Stimulated activated CD4-positive, alpha-beta T cell treated with anti-CD3 and anti-CD28 coated beads, Interleukin-1b, Interleukin-23, amount 100 ng/mL, for 4 hours (primary cell): ENCODE results near the gene ONECUT2.

ENCODE experiments used
- DNase-seq, 2 donors: peaks; one replicate each; pipeline ENCODE4 v3.0.0-alpha.2; 2020; ENCODE audit warnings: low read depth in 2 of 2

Gene ONECUT2

DNA sequence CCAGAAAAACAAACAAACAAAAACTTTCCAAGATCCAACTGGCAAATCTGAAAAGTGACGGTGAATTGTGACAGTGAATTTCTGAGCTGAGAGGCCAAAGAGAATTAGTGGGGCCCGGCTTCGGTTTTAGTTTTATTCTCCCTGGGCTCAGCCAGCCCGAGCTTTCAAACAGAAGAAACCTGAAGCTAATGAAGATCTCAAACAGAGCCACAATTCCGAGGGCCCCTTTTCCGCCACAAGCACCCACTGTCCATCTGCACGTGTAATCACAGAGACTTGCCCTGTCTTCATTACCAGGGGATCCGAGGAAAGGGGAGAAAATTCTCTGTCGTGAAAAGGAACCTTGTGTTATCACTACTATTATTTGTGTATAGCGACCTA, 4.2 kb upstream of the ONECUT2 start:
- no peak for DNase-seq

DNA sequence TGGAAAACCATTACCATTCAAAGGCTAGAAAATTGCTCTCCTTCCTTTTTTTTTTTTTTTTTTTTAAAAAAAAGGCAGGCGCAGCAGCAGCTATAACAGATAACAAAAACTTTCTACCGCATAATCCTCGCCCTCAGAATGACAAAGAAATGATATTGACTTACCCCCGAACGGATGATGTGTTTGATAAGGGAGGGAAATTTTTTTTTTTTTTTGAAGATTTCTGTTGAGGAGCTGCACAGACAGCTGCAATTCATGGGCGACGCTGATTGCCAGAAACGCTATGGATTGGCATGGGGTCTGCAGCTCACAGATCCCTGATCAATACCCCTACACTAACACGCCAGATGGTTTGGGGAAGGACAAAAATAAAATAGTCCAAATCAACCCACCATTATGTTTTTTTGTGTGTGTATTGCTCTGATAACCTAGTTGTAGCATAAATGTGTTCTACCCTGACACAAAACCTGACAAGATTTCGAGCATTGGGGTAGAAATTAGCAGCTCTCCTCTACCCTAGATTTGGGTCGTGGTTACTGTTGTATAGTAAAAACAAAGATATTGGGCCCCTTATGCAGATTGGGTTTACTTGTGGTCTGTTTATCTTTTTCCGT, 3.6 kb upstream of the ONECUT2 start:
- DNase-seq, result no peak

DNA sequence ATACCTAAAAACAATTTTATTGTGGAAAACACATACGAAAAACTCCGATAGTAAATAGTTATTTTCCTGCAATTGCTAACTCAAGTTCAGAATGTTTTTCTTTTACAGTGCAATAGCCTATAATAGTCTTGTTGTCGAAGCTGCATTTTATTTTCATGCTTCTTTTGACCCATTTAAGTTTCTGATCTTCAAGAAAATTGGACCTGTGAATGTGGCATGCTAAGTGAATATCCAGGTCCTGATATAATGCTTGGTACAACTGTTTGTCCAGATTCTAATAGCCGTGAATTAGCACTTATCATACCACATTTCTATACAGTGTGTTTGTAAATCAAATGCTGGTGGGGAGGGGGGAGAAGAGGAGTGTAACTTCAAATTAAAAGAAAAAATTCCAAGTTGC, 3.0 kb upstream of the ONECUT2 start:
- no peak for DNase-seq

DNA sequence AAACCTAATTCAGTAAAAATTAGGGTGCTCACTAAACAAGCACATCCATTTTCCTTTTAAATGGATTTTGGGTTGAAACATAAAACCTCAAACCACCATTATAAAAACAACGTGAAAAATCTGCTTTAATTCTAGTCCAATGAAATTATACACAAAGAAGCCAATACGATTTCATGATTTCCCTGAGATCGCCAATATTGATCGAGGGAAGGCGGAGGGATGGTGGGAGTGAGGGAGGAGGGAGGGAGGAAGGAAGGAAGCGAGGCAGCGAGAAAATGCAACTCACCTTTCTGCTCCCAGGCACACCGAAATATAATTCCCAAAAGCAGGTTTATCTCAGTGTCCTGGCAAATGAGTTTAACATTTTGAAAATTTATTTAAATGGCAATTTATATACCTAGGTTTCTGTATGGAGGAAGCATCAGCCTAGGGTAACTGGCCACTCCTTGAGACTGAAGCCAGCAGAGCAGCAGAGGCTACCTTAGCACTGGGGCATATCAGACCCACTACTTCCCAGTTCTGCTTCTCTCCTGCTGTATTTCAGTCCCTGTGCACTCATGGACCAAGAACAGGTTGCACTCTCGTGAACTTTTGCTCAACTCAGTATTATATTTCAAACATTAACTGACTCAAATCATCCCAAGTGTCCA, 2.3 kb upstream of the ONECUT2 start:
- DNase-seq, result no peak

DNA sequence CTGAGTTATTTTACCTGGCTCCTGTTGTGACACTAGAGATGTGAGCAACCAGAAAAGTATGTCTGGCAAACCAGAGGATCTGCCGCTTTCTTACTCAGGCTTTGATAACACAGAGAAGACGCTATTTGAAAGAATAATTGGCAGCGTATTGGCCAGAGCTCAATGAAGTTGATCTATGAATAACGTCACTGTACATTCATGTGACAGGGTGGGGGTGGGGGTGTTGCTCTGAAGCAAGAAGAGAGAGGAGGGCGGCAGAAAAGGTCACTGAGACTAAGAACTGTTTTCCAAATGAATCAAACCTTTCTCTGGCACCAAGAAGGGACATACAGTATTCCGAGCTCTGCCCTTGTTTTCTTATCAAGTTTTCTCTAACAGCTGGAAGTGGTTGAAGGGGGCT, 1.7 kb upstream of the ONECUT2 start:
- DNase-seq, result no peak

DNA sequence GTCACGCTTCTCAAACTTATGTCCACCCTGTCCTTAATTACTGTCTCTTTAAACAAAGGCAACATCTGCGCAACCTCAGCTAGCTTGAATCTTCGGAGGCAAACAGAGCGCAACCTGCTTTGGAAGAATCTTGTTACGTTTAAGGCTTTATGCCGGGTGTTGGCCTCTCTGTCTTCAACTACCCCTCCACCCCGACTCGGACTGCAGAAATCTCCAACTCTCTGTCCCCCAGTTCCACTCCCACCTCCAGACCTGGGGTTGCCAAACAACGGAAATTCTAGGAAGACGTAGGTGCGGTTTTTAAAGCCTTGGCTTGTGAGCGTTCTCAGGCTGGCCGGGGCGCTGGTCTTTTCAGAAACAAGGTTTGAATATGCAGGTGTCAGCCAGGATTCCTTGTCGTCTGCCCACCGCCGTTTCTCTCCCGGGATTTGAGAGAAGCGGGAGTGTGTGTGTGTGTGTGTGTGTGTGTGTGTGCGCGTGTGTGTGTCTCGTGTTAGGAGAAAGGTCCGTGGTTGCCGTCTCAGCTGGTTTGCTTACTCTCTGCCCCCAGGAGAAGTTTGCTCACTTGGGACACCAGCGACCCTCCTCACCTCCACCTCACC, 1.1 kb upstream of the ONECUT2 start:
- DNase-seq, result no peak

DNA sequence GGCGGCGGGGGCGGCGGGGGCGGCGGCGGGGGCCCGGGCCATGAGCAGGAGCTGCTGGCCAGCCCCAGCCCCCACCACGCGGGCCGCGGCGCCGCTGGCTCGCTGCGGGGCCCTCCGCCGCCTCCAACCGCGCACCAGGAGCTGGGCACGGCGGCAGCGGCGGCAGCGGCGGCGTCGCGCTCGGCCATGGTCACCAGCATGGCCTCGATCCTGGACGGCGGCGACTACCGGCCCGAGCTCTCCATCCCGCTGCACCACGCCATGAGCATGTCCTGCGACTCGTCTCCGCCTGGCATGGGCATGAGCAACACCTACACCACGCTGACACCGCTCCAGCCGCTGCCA, 644 bp downstream of the ONECUT2 start:
- no peak for DNase-seq

DNA sequence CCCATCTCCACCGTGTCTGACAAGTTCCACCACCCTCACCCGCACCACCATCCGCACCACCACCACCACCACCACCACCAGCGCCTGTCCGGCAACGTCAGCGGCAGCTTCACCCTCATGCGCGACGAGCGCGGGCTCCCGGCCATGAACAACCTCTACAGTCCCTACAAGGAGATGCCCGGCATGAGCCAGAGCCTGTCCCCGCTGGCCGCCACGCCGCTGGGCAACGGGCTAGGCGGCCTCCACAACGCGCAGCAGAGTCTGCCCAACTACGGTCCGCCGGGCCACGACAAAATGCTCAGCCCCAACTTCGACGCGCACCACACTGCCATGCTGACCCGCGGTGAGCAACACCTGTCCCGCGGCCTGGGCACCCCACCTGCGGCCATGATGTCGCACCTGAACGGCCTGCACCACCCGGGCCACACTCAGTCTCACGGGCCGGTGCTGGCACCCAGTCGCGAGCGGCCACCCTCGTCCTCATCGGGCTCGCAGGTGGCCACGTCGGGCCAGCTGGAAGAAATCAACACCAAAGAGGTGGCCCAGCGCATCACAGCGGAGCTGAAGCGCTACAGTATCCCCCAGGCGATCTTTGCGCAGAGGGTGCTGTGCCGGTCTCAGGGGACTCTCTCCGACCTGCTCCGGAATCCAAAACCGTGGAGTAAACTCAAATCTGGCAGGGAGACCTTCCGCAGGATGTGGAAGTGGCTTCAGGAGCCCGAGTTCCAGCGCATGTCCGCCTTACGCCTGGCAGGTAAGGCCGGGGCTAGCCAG, 1.2 kb downstream of the ONECUT2 start:
- no peak for DNase-seq

DNA sequence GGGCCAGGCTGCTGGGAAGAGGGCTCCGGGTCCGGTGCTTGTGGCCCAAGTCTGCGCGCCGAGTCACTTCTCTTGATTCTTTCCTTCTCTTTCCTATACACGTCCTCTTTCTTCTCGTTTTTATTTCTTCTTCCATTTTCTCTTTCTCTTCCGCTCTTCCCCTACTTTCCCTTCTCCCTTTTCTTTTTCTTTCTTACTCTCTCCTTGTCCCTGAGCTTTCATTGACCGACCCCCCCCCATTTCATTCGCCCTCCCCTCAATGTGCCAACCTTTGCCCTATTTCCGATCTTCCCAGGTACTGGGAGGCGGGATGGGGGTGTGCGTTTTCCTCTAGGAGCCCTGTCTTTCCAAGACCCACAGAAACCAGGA, 1.8 kb downstream of the ONECUT2 start:
- no peak for DNase-seq

DNA sequence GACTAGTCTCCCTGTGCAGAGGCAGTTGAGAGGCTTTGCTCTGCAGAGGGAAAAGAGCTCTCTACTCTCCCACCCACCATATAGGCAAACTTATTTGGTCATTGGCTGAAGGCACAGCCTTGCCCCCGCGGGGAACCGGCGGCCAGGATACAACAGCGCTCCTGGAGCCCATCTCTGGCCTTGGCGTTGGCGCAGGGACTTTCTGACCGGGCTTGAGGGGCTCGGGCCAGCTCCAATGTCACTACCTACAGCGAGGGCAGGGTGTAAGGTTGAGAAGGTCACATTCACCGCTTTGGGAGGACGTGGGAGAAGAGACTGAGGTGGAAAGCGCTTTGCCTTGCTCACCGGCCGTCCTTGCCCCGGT, 2.2 kb downstream of the ONECUT2 start:
- DNase-seq, result no peak

DNA sequence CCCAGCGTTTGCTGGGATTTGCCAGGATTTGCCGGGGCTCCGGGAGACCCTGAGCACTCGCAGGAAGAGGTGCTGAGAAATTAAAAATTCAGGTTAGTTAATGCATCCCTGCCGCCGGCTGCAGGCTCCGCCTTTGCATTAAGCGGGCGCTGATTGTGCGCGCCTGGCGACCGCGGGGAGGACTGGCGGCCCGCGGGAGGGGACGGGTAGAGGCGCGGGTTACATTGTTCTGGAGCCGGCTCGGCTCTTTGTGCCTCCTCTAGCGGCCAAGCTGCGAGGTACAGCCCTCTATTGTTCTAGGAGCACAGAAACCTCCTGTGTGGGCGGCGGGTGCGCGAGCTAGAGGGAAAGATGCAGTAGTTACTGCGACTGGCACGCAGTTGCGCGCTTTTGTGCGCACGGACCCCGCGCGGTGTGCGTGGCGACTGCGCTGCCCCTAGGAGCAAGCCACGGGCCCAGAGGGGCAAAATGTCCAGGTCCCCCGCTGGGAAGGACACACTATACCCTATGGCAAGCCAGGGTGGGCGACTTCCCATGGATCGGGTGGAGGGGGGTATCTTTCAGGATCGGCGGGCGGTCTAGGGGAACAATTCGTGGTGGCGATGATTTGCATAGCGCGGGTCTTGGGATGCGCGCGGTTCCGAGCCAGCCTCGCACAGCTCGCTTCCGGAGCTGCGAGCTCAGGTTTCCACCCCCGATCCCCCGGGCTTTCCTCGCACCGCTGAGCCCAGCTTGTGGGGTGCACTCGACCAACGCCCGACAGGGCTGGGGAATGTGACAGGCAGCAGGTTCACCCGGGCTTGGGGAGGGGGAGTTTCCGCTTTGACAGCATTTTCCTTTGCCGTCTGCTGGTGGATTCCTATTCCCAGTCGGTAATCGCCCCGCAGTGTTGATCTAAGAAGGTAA, 2.8 kb downstream of the ONECUT2 start:
- DNase-seq, result peak; percentile 12 to 45

DNA sequence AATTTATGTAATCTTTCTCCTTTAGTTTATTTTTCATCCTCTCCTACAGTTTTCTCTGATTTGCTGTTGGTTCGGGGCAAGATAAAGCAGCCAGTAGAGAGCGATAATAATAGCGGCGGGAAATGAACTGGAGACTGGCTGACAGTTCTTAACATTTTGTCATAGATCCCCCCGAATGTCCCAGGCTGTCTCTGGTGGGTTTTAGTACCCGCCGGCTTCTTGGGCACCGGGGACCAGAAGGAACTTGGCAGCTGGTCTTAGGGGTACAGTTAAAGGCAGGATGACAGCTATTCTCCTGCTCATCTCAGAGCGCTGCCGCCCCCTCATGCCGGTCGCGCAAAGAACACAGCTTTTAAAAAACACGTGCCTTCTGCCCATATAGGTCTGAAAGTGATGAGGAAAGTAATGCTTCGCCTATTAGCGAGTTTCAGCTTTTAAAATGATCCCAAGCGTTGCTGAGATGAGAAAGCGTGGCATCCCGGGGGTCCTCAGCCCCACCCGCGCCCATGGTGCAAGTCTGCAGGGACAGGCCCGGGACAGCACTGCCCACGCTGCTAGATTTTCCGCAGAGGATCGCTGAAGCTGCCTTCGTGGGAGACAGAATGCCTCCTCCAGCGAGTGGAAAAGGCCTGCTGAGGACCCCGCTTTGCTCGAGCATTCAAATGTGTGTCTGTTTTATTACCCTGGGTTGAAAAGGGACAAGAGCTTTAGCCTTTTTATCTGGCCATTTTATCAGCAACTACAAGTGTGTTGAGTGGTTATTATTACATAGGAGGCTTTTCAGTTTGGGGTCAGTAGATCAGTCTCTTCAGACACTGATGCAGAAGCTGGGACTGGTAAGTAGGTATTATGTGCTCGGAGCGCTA, 3.8 kb downstream of the ONECUT2 start:
- DNase-seq, result no peak

DNA sequence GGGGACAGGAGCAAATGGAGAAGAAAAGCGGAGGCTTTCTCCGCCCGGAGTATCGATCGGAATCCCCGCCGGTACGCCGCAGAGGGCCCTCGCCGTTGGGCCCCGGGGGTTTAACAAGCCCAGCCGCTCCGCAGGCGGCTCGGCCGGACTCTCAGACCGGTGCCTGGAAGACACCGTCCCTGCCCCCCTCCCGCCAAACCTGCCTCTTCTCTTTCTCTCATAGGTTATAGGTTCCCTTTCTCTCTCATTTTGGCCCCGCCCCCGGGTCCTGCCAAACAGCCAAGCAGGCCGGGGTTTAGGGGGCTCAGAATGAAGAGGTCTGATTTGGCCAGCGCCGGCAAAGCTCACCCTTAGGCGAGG, 4.4 kb downstream of the ONECUT2 start:
- DNase-seq, result no peak

DNA sequence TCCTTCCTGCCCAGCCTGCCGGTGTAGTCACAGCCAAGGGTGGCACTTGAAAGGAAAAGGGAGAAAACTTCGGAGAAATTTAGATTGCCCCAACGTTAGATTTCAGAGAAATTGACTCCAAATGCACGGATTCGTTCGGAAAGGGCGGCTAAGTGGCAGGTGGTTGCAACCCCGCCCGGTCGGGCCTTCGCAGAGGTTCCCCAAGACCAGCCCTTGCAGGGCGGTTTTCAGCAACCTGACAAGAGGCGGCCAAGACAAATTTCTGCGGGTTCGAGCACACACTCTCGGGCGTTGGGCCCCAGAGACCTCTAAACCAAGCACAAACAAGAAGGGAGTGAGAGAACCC, 4.8 kb downstream of the ONECUT2 start:
- no peak for DNase-seq

DNA sequence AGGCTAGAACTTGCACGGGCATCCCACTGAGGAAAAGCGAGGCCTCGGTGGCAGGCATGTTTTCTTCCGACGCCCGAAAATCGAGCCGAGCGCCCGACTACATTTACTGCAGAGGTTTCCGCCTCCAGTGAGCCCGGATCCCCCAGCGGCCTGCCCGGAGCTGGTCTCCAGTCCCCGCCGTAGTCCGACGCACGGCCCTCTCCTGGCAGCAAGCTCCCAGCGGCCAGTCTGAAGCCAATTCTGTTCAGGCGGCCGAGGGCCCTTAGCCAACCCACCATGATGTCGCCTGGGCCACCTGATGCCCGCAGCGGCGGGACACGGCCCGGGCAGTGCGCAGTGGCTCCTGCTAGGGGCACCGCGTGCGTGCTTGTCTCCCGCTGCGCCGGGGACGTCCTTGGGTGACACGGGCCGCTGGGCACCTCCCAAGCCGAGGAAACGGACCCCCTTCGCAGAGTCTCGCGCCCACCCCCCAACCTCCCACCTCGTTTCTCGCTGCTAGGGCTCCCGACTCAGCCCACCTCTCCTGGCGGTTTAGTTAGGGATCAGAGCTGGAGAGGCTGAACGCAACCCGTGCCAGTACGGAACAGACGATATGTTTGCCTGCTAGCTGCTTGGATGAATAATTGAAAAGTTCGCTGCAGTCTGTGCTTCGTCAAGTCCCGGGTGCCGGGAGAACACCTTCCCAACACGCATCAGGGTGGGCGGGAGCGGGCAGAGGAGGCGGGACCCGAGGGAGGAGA, 5.3 kb downstream of the ONECUT2 start:
- DNase-seq, result no peak

DNA sequence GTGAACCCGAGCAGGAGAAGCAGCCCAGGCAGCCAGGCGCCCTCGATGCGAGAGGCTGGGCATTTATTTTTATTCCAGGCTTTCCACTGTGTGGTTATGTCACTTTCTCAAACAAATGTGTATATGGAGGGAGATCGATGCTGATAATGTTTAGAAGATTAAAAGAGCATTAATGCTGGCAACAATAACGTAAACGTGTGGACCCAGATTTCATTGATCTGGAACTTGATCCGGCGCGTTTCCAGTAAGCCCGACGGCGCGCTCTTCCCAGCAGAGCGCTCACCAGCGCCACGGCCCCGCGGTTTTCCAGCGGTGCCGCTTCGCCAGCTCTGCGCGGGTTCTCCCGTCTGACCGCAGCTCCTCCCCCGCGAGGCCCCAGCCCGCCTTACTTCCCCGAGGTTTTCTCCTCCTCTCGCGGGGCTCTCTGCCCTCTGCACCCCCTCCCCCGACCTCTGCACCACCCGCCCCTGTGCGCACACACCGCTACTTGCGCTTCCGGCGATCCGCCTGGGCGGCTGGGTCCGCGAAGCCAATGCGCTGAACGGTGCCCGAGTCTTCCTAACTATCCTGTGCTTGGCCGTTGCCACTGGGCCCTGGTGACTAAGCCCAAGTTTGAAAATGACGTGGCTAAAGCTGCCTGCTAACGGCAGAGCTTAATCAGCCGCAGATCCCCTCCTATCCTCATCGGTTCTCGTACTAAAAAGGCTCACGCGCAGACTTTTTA, 6.1 kb downstream of the ONECUT2 start:
- DNase-seq, result no peak

DNA sequence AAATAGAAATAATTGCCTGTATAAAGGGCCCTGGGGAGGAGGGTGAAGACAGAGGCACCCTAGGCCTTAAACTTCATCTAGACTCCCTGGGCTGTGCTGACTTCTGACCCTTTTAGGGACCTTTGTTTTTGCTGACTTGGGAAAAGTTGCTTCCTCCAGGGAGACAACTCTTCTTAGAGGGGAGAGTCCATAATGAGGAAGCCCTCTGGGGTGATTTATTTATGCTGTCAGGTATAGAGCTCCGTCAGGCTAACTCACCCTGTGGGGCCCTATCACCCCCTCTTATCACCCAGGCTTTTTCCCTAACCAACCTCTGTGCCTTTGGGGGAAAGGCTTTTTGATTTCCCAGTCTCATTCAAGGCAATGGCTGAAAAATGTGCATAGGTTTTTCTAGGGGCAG, 8.1 kb downstream of the ONECUT2 start:
- DNase-seq, result no peak

DNA sequence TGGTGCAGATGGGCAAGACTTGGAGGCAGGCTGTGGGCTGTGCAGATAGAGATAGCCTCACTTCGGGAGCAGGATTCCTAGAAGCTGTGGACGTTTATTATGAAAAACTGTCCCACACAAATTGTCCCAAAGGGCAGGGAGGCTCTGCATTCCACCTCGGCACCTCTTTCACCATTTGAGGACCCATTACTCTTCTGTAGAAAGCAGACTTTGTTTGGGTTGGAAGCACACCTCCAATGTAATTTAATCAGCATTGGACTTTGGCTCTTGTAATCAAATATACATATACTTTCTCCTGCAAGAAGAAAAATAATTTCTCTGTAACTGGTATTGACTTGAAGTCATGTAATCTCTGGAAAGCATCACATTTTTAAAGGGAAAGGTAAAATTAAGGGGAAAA, 8.5 kb downstream of the ONECUT2 start:
- no peak for DNase-seq

DNA sequence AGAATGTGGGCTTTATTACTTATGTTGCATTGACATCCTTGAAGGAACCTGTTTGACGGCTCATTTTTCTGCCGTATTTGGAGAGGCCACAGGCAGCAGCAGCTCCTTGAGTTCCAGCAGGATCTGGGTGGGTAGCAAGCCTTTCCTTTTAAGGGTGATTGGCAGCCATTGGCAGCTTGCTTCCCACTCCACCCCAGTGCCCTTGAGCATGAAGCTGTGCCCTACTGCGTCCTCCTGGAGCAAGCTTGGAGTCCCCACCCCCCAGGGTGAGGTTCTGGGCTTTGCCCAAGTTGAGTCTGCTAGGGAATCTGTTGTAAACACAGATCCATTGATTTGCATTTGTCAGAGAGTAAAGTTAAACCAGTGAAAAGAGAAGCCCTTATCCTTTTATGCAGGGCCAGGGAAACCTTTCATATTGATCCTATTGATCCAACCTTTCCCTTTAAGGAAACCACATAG, 9.2 kb downstream of the ONECUT2 start:
- DNase-seq, result no peak
